ENCODE data around the gene NRDC.
"Not testable (repeated sequence)": the region's sequence is repeated elsewhere in the genome, so short reads cannot be mapped to it uniquely, and the experiment has no call there.

The NRDC gene

DNA sequence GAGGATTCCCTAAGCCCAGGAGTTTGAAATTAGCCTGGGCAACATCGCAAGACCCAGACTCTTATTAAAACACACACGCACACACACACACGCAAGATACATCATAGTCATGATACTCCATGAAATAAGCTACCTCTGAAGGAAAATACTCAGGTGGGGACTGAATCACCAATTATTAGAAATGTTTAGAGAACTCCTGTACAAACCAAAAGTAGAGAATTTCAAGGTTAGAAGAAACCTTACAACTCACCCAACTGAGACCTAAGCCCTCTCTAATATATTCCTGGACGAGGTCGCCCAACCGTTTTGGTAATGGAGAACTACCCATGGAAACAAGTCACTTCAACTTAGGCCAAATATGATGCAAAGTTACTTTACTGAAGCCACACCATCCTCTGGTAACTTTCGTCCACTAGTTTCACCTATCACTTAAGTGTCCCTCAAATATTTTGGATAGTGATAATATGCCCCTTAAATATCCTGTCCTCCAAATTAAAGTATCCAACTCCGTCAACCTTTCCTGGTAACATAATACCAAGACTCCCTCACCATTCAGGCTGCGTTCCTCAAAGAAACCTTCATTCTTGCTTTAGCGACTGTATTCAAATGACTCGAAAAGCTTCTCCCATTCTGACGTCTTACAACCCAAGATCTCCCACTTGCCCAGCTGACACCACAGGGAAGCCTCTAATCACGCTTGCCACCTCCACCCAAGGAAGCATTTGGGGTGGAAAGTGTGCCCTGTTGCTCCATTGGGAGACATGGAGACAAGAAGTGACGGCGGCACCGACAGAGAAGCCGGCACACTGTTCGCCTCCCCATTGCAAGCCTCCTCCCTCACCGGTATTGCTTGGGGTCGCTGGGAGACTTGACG lies 856 bp downstream of the NRDC start:
- no peak for DNase-seq (ENCODE audit: low spot score)

DNA sequence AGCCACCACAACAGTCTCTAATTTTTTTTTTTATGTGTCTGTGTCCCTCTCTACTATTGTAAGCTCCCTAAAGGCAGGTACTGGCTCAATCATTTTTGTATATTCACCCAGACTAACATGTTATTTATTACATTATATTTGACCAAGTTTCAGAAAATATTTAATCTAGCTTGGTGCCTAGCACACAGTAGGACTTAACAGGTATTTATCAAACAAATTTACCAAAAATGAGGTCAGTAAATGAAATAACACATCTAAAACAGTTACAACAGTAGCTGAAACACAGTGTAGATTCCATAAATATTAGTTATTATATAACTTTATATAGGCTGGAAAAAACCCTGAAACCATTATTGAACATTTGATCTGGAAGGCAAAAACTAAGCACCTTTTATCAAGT lies 2.7 kb downstream of the NRDC start:
- no peak for DNase-seq (ENCODE audit: low spot score)

GRCh38 chr1:51875291-51875772 lies 3.2 kb downstream of the NRDC start:
- no peak for DNase-seq (ENCODE audit: low spot score)

DNA sequence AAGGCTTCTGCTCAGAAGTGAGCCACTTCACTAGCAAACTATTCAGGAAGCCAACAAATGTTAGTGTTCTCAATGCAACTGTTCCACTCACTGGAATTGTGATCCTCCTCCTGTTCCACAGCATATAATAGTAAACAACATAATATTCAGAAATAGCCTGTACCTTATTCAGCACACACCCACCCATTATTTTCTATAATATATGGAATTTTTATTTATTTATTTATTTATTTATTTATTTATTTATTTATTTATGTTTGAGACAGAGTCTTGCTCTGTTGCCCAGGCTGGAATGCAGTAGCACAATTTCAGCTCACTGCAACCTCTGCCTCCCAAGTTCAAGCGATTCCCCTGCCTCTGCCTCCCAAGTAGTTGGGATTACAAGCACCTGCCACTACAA lies 5.3 kb downstream of the NRDC start:
- DNase-seq (ENCODE audit: low spot score), result not testable (repeated sequence)

DNA sequence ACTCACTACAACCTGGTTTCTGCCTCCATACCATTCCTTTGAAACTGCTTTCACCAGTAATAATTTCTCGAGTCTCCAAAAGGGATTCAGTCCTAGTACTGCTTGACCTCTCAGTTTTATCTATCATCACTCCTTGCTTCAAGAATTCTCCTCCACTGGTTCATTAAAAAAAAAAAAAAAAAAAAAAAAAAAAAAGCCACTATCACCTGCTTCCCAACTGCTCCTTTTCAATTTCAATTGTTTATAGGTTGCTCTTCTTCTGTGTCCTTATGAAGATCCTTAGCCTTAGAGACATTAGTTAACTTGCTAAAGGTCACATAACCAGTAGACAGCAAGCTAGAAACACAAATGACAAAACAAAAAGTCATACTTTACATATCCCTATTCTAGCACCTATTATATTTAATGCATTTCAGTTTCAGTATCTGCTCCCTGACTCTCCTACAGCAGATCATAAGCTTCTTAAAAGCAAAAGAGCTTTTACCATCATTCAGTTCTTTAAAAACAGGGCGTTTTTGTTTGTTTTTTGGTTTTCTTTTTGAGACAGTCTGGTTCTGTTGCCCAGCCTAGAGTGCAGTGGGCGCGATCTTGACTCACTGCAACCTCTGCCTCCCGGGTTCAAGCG lies 7.1 kb downstream of the NRDC start:
- DNase-seq (ENCODE audit: low spot score), result no peak

- no peak for DNase-seq (ENCODE audit: low spot score)
Observed at GRCh38 chr1:51870603-51871350, 7.8 kb downstream of the NRDC start.

DNA sequence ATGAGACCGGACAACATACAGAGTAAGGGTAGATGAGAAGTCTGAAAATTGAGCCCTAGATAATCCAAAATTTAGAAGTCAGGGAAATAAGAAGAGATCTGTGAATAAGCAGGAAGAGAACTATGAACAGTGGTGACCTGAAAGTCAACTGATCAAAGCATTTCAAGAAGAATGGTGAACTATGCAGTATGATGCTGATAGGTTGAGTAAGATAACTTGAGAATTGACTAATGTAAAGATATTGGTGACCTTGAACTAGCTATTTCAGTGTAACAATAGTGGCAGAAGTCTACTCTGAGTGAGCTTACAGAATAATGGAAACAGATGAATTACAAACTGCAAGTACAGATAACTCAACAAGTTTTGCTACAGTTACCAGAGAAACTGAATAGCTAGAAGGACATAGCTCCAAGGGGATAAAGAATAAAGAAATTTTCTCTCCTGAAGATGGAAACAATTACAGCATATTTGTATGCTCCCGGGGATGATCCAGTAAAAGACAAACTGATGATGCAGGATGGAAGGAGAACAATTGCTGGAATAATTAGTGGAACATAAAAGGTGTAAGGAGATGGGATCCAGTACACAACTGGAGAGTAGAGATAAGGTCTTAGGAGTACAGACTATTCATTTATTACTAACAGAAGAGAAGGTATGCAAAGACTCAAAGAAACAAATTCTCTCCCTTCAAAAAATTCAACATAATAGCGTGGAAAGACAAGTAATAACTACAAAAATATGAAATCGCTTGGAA lies 10.9 kb downstream of the NRDC start:
- no peak for DNase-seq (ENCODE audit: low spot score)

GRCh38 chr1:51863384-51863783 lies 15.1 kb downstream of the NRDC start:
- DNase-seq (ENCODE audit: low spot score), result peak; percentile 64

- DNase-seq (ENCODE audit: low spot score), result no peak
Observed at GRCh38 chr1:51861669-51862068, 16.9 kb downstream of the NRDC start.

- DNase-seq (ENCODE audit: low spot score), result no peak
Observed at GRCh38 chr1:51859735-51860134, 18.8 kb downstream of the NRDC start.

DNA sequence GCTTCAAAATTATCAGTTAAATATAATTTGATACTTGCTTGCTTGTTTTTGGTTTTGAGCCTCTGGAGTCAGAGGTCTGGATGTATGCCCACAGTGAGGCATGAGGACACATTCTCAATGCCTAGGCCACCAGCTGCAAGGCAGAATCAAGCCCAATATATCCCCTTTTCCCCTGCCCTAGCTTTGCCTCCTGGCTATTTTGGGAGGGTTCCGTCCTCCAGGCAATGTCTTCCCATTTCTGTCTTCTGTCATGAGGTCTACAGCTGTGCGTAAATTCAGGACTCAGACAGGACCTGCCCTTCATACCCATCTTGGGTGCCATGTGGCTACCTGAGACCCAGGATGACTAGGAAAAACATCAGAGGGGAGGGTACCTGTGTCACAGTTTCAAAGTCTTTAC lies 19.2 kb downstream of the NRDC start:
- no peak for DNase-seq (ENCODE audit: low spot score)

DNA sequence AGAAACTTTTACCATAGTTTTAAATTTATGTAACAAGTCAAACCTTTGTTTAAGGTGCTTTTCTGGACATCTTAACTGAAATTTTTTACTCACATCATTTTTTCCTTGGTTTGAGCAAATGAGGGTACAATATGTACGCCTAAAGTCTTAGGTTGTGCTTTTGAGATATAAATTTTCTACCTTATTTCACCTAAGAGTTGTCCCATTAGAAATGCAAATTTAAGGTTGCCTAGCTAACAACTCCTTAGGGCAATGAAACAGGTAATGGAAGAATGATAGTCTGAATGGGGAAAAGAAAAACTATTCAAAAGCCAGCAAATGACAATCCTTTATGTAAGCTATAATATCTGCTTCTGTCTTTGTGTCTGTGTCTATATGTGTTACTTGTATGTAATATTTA lies 19.6 kb downstream of the NRDC start:
- no peak for DNase-seq (ENCODE audit: low spot score)

GRCh38 chr1:51856745-51857144 lies 21.8 kb downstream of the NRDC start:
- DNase-seq (ENCODE audit: low spot score), result no peak

DNA sequence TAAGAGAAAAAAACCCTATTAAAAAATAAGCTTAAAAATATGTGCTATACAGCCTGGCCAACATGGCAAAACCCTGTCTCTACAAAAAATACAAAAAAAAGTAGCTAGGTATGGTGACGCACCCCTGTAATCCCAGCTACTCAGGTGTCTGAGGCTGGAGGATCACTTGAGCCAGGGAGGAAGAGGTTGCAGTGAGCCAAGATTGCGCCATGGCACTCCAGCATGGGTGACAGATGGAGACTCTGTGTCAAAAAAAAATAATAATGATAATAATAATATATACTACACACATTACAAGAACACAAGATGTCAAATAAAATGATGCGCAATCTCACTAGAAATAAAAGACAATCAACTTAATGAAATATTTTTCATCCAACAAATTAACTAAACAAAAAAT lies 22.9 kb downstream of the NRDC start:
- DNase-seq (ENCODE audit: low spot score), result no peak

GRCh38 chr1:51853360-51853759 lies 25.2 kb downstream of the NRDC start:
- no peak for DNase-seq (ENCODE audit: low spot score)

- no peak for DNase-seq (ENCODE audit: low spot score)
Observed at GRCh38 chr1:51851882-51852396, 26.6 kb downstream of the NRDC start.

GRCh38 chr1:51850420-51851223 lies 27.9 kb downstream of the NRDC start:
- DNase-seq (ENCODE audit: low spot score), result no peak

GRCh38 chr1:51847294-51847920 lies 31.1 kb downstream of the NRDC start:
- DNase-seq (ENCODE audit: low spot score), result no peak

- no peak for DNase-seq (ENCODE audit: low spot score)
Observed at GRCh38 chr1:51843948-51844347, 34.6 kb downstream of the NRDC start.

GRCh38 chr1:51842261-51842660 lies 36.3 kb downstream of the NRDC start:
- DNase-seq (ENCODE audit: low spot score), result no peak

Measured in germinal center (tissue), 1 donor.